Hematopoietic multipotent progenitor cell treated with erythropoietin and hydrocortisone succinate and interleukin-3 and kit ligand, for 15 days (in vitro differentiated cells): ENCODE data around the gene CLMN.

ENCODE experiments used
- DNase-seq: peaks from one replicate; pipeline ENCODE4 v3.0.0-alpha.2; 2015; ENCODE audit warnings: low spot score

Gene CLMN

GRCh38 chr14:95321693-95322455, 2.2 kb upstream of the CLMN start:
- no peak for DNase-seq

GRCh38 chr14:95320955-95321600, 1.4 kb upstream of the CLMN start:
- no peak for DNase-seq

- no peak for DNase-seq
These were observed 579 bp upstream of the CLMN start for GRCh38 chr14:95320078-95320895.

- DNase-seq = no peak
These were observed 1.1 kb downstream of the CLMN start for GRCh38 chr14:95318399-95319311.

- no peak for DNase-seq
These were observed 1.8 kb downstream of the CLMN start for GRCh38 chr14:95317817-95318343.

GRCh38 chr14:95316821-95317220, 2.9 kb downstream of the CLMN start:
- DNase-seq = no peak

- no peak for DNase-seq
These were observed 4.1 kb downstream of the CLMN start for GRCh38 chr14:95315579-95315978.

- no peak for DNase-seq
These were observed 4.6 kb downstream of the CLMN start for GRCh38 chr14:95315156-95315555.

GRCh38 chr14:95314609-95315008, 5.1 kb downstream of the CLMN start:
- no peak for DNase-seq

GRCh38 chr14:95313707-95314106, 6.0 kb downstream of the CLMN start:
- no peak for DNase-seq

GRCh38 chr14:95313190-95313589, 6.5 kb downstream of the CLMN start:
- no peak for DNase-seq

- no peak for DNase-seq
These were observed 7.4 kb downstream of the CLMN start for GRCh38 chr14:95312311-95312710.

- DNase-seq = no peak
These were observed 8.0 kb downstream of the CLMN start for GRCh38 chr14:95311752-95312151.

- DNase-seq = no peak
These were observed 8.9 kb downstream of the CLMN start for GRCh38 chr14:95310635-95311380.

- DNase-seq = no peak
These were observed 10.3 kb downstream of the CLMN start for GRCh38 chr14:95309261-95310051.

GRCh38 chr14:95308073-95308472, 11.6 kb downstream of the CLMN start:
- DNase-seq = no peak

GRCh38 chr14:95307402-95308041, 12.2 kb downstream of the CLMN start:
- DNase-seq = no peak

- no peak for DNase-seq
These were observed 13.8 kb downstream of the CLMN start for GRCh38 chr14:95305940-95306339.

GRCh38 chr14:95305145-95305544, 14.6 kb downstream of the CLMN start:
- DNase-seq = no peak

GRCh38 chr14:95304342-95304741, 15.4 kb downstream of the CLMN start:
- no peak for DNase-seq
